ENCODE results near the gene TFAP2C.

TFAP2C gene

GRCh38 chr20:56627122-56628014, 1.7 kb upstream of the TFAP2C start:
- peaks cover 9% of the 10 kb centered on the region for H3K27me3 ChIP-seq (ENCODE audit: control insufficient read depth, insufficient read depth, low read length)
- H3K4me3 ChIP-seq (ENCODE audit: low read depth, low read length) = peak overlapping the region; percentile 78
- no peaks in the 10 kb centered on the region for H3K4me1 ChIP-seq
- H3K4me2 ChIP-seq (ENCODE audit: low read length) = peak overlapping the region; percentile 98
- H3K27ac ChIP-seq = no peak overlapping the region
- no peak overlapping the region for H3K9ac ChIP-seq
- H3K36me3 ChIP-seq (ENCODE audit: control insufficient read depth, insufficient read depth, low read length) = no peaks in the 10 kb centered on the region
- no peaks in the 10 kb centered on the region for H3K79me2 ChIP-seq
- H2AFZ ChIP-seq = no peak overlapping the region
- H3K9me3 ChIP-seq (ENCODE audit: control insufficient read depth, low read length) = no peaks in the 10 kb centered on the region
- no peak for TF ChIP-seq CTCF (IDR thresholded peaks at IDR 0.05)

DNA sequence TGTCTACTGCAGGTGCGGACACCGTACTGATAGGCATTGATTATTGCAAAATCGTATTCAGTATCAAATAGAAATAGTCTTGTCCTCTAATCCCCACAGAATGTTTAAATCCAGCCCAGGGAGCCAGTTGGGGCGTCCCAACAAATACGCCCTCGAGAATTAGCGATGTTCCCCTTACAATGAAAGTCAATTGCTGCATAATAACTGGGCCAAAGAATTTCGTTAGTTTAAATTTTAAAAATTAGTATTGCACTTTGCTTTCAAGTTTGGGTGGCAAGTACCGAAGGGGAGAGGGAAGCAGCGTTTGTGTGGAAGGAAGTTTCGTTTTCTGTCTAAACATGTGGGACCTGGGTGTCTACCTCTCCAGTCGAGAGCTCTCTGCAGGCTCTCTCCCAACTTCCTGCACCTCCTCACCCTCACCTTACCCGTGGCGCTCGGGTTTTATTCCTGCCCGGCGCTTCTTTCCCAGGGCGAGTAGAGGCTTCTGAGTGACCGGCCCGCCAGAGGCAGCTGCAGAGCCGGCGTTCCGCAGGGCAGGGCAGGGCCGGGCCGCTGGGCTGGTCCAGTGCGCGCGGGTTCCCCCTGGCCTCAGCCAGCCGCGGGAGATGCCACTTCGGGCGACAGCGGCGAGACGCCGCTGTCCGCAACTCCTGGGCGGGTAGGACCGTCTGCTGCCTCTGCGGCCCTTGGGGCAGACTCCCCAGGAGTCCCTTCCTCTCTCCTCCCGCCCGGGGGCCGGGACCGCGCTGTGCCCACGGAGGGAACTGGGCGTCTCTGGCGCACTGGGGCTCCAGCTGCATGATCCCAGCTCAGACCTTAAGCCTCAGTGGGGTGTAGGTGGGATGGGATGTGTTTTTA, 862 bp upstream of the TFAP2C start:
- Histone ChIP-seq H3K9me3 (ENCODE audit: control insufficient read depth, low read length) (no peaks in the 10 kb centered on the region), H3K4me1 (no peaks in the 10 kb centered on the region), H3K79me2 (no peaks in the 10 kb centered on the region), H3K36me3 (ENCODE audit: control insufficient read depth, insufficient read depth, low read length) (no peaks in the 10 kb centered on the region), H2AFZ (peak overlapping the region; percentile 85), H3K4me3 (ENCODE audit: low read depth, low read length) (peak overlapping the region; percentile 78), H3K27ac (no peak overlapping the region), H3K9ac (no peak overlapping the region), H3K4me2 (ENCODE audit: low read length) (peak overlapping the region; percentile 98), H3K27me3 (ENCODE audit: control insufficient read depth, insufficient read depth, low read length) (peaks cover 9% of the 10 kb centered on the region)
- TF ChIP-seq CTCF (IDR thresholded peaks at IDR 0.05) = no peak

GRCh38 chr20:56629464-56630085, 469 bp downstream of the TFAP2C start:
- Histone ChIP-seq H3K27ac (peak overlapping the region; percentile 74), H3K4me3 (ENCODE audit: low read depth, low read length) (peak overlapping the region; percentile 78), H3K79me2 (no peaks in the 10 kb centered on the region), H3K27me3 (ENCODE audit: control insufficient read depth, insufficient read depth, low read length) (peaks cover 9% of the 10 kb centered on the region), H3K4me2 (ENCODE audit: low read length) (peak overlapping the region; percentile 98), H3K4me1 (no peaks in the 10 kb centered on the region), H3K9ac (peak overlapping the region; percentile 59), H3K36me3 (ENCODE audit: control insufficient read depth, insufficient read depth, low read length) (no peaks in the 10 kb centered on the region), H3K9me3 (ENCODE audit: control insufficient read depth, low read length) (no peaks in the 10 kb centered on the region), H2AFZ (peak overlapping the region; percentile 85)
- no peak for TF ChIP-seq CTCF (IDR thresholded peaks at IDR 0.05)

DNA sequence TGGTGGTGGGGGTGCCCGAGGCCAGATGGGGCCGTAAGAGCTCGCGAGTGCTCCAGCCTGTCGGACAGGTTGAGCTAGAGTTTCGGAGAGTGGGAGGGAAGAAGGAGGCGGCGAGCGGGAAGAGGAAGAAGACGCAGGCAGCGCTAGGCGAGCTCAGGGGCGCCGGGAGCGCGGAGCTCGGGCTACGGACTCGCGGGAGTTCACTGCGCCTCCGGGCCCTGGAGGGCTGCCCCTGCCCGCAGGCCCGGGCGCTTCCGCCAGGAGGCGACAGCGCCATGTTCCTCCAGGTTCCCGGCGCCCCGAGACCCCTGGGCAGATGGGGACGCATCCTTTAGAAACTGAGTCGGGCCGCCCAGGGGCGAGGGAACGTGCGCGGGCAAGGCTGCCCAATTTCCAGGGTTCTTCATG, 984 bp downstream of the TFAP2C start:
- no peaks in the 10 kb centered on the region for H3K9me3 ChIP-seq (ENCODE audit: control insufficient read depth, low read length)
- H3K4me1 ChIP-seq = no peaks in the 10 kb centered on the region
- peak overlapping the region; percentile 74 for H3K27ac ChIP-seq
- peak overlapping the region; percentile 78 for H3K4me3 ChIP-seq (ENCODE audit: low read depth, low read length)
- H3K9ac ChIP-seq = no peak overlapping the region
- peak overlapping the region; percentile 98 for H3K4me2 ChIP-seq (ENCODE audit: low read length)
- H3K27me3 ChIP-seq (ENCODE audit: control insufficient read depth, insufficient read depth, low read length) = peaks cover 6% of the 10 kb centered on the region
- H3K36me3 ChIP-seq (ENCODE audit: control insufficient read depth, insufficient read depth, low read length) = no peaks in the 10 kb centered on the region
- no peaks in the 10 kb centered on the region for H3K79me2 ChIP-seq
- TF ChIP-seq CTCF (IDR thresholded peaks at IDR 0.05) = peak; percentile 67
- peak overlapping the region; percentile 85 for H2AFZ ChIP-seq
